ENCODE data around the gene BECN2. TPM values are rescaled to one million over a fixed set of nuclear protein-coding genes. Genes with fewer than 3 reads are reported as not detected.

BECN2 gene
- polyA plus RNA-seq, 1 of the 3 experiments (the other 2 are of a cell fraction) = not detected

GRCh38 chr1:241916196-241916595 lies 41.4 kb upstream of the BECN2 start (continued):
- no peak for TF ChIP-seq PBX3 (IDR thresholded peaks at IDR 0.05)
- TF ChIP-seq CTCF (IDR thresholded peaks at IDR 0.05) = no peak
- TF ChIP-seq FOSL2 (IDR thresholded peaks at IDR 0.05; ENCODE audit: borderline replicate concordance, low read depth) = no peak
- no peak for TF ChIP-seq ELF1 (IDR thresholded peaks at IDR 0.05)
- no peak for TF ChIP-seq FOXM1 (IDR thresholded peaks at IDR 0.05; ENCODE audit: low read depth)
- TF ChIP-seq MXI1 (IDR thresholded peaks at IDR 0.05; ENCODE audit: low read depth, low read length) = no peak

DNA sequence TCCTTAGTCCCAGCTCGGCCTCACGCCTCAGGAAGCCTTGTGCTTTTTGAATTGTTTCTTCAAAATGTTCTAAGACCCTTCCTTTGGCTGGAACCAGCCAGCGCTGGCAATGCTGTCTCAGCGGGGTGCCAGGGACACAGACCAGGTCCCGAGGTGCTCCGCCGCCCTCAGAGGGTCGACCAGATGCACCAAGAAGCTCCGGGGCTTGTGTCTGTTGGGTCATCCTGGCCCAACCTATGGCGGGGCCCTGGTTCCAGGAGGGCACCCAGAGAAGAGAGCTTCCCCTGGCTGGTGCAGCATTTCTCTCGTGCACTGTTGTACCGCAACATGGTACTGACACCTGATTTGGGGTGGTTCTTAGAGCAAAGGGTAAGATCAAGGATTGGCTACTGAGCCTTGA lies 40.1 kb upstream of the BECN2 start:
- H3K9me2 ChIP-seq = no peaks in the 10 kb centered on the region
- no peak overlapping the region for H3K9ac ChIP-seq
- H3K4me2 ChIP-seq = no peak overlapping the region
- TF ChIP-seq JUND (IDR thresholded peaks at IDR 0.05) = no peak
- CTCF ChIA-PET = no interaction called here
- no peak for DNase-seq
- H3K79me2 ChIP-seq (ENCODE audit: insufficient read depth) = no peaks in the 10 kb centered on the region
- no peaks in the 10 kb centered on the region for H3K9me3 ChIP-seq
- H3K27me3 ChIP-seq (ENCODE audit: insufficient read depth) = no peaks in the 10 kb centered on the region
- no peak overlapping the region for H3K4me3 ChIP-seq (ENCODE audit: low read depth in 2 of 2, low read length in 1 of 2)
- 95% methylated on average over 12 of the region's 12 CpGs for WGBS (ENCODE audit: low lambda C conversion rate)
- H3K27ac ChIP-seq (ENCODE audit: low read depth in 2 of 2, low read length in 1 of 2) = no peak overlapping the region
- no peaks in the 10 kb centered on the region for H3K36me3 ChIP-seq (replicated peaks in 1 of 2; ENCODE audit: control insufficient read depth in 1 of 2, insufficient read depth in 2 of 2, low read length in 1 of 2)
- no peaks in the 10 kb centered on the region for H3K4me1 ChIP-seq (ENCODE audit: control insufficient read depth in 1 of 2, insufficient read depth in 2 of 2, low read depth in 1 of 2, low read length in 1 of 2)
- no peaks in the 10 kb centered on the region for H3F3A ChIP-seq (replicated peaks; ENCODE audit: insufficient read depth)
- H4K20me1 ChIP-seq (ENCODE audit: insufficient read depth) = no peaks in the 10 kb centered on the region
- H2AFZ ChIP-seq (ENCODE audit: low read depth) = no peak overlapping the region
- POLR2A ChIA-PET = no interaction called here

DNA sequence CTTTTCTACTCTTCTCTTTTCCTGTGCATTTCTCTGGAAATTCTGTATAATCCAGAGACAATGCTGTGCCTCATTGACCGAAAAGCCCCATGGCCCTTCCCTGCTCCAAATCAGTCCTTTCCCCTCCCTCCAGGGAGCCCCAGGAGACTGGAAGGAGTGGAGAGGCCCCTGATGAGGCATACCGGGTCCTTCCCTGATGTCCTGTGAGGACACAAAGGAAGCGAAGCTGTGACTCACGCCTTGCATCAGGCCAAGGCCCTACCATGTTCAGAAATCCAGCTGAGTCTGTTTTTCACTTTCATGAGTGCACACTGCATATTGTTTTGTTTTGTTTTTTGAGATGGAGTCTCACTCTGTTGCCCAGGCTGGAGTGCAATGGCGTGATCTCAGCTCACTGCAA lies 38.7 kb upstream of the BECN2 start:
- H3F3A ChIP-seq (replicated peaks; ENCODE audit: insufficient read depth) = no peaks in the 10 kb centered on the region
- CTCF ChIA-PET = no interaction called here
- TF ChIP-seq MAX (IDR thresholded peaks at IDR 0.05; ENCODE audit: low read depth) = no peak
- TF ChIP-seq FOSL2 (IDR thresholded peaks at IDR 0.05; ENCODE audit: borderline replicate concordance, low read depth) = no peak
- no peak for TF ChIP-seq GATA2 (CRISPR knock-in tag; IDR thresholded peaks at IDR 0.05)
- no peak for TF ChIP-seq MEF2A (IDR thresholded peaks at IDR 0.05; ENCODE audit: borderline replicate concordance, low read depth)
- no peak for TF ChIP-seq POLR2AphosphoS5 (IDR thresholded peaks at IDR 0.05; ENCODE audit: low read depth, low read length)
- TF ChIP-seq, protein P1, sequence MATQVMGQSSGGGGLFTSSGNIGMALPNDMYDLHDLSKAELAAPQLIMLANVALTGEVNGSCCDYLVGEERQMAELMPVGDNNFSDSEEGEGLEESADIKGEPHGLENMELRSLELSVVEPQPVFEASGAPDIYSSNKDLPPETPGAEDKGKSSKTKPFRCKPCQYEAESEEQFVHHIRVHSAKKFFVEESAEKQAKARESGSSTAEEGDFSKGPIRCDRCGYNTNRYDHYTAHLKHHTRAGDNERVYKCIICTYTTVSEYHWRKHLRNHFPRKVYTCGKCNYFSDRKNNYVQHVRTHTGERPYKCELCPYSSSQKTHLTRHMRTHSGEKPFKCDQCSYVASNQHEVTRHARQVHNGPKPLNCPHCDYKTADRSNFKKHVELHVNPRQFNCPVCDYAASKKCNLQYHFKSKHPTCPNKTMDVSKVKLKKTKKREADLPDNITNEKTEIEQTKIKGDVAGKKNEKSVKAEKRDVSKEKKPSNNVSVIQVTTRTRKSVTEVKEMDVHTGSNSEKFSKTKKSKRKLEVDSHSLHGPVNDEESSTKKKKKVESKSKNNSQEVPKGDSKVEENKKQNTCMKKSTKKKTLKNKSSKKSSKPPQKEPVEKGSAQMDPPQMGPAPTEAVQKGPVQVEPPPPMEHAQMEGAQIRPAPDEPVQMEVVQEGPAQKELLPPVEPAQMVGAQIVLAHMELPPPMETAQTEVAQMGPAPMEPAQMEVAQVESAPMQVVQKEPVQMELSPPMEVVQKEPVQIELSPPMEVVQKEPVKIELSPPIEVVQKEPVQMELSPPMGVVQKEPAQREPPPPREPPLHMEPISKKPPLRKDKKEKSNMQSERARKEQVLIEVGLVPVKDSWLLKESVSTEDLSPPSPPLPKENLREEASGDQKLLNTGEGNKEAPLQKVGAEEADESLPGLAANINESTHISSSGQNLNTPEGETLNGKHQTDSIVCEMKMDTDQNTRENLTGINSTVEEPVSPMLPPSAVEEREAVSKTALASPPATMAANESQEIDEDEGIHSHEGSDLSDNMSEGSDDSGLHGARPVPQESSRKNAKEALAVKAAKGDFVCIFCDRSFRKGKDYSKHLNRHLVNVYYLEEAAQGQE (IDR thresholded peaks at IDR 0.05; ENCODE audit: low read depth, low read length) = no peak
- TF ChIP-seq MXI1 (IDR thresholded peaks at IDR 0.05; ENCODE audit: low read depth, low read length) = no peak
- no peak overlapping the region for H2AFZ ChIP-seq (ENCODE audit: low read depth)
- 84% methylated on average over 5 of the region's 5 CpGs for WGBS (ENCODE audit: low lambda C conversion rate)
- no peak overlapping the region for H3K27ac ChIP-seq (ENCODE audit: low read depth in 2 of 2, low read length in 1 of 2)
- H3K4me3 ChIP-seq (ENCODE audit: low read depth in 2 of 2, low read length in 1 of 2) = no peak overlapping the region
- no peaks in the 10 kb centered on the region for H3K27me3 ChIP-seq (ENCODE audit: insufficient read depth)
- POLR2A ChIA-PET = no interaction called here
- no peaks in the 10 kb centered on the region for H3K9me2 ChIP-seq
- no peak overlapping the region for H3K9ac ChIP-seq
- H4K20me1 ChIP-seq (ENCODE audit: insufficient read depth) = no peaks in the 10 kb centered on the region
- no peak for DNase-seq
- H3K4me2 ChIP-seq = no peak overlapping the region
- no peaks in the 10 kb centered on the region for H3K9me3 ChIP-seq
- H3K79me2 ChIP-seq (ENCODE audit: insufficient read depth) = no peaks in the 10 kb centered on the region
- H3K36me3 ChIP-seq (replicated peaks in 1 of 2; ENCODE audit: control insufficient read depth in 1 of 2, insufficient read depth in 2 of 2, low read length in 1 of 2) = no peaks in the 10 kb centered on the region
- no peaks in the 10 kb centered on the region for H3K4me1 ChIP-seq (ENCODE audit: control insufficient read depth in 1 of 2, insufficient read depth in 2 of 2, low read depth in 1 of 2, low read length in 1 of 2)
